ENCODE results near the gene NDUFAF5. TPM values are rescaled to one million over a fixed set of nuclear protein-coding genes. Genes with fewer than 3 reads are reported as not detected.

NDUFAF5 gene
- total and polyA plus RNA-seq, 2 experiments from 2014 or later = 45.8 to 54.6 TPM

- Histone ChIP-seq H3K9me3 (ENCODE audit: low read depth) (no peaks in the 10 kb centered on the region), H3K4me1 (ENCODE audit: low read depth) (no peaks in the 10 kb centered on the region), H3K4me3 (no peak overlapping the region), H3K27me3 (no peaks in the 10 kb centered on the region), H3K27ac (no peak overlapping the region), H3K36me3 (peaks cover 75% of the 10 kb centered on the region)
- DNase-seq (ENCODE audit: low read depth in 1 of 2, low spot score in 1 of 2) = no peak
- TF ChIP-seq CTCF (IDR thresholded peaks at IDR 0.05; ENCODE audit: low read depth, low read length) = no peak
Measured at GRCh38 chr20:13770141-13770540, 14.7 kb upstream of the NDUFAF5 start.

- TF ChIP-seq CTCF (IDR thresholded peaks at IDR 0.05; ENCODE audit: low read depth, low read length) = peak; percentile 39
- peaks cover 73% of the 10 kb centered on the region for H3K36me3 ChIP-seq
- H3K4me1 ChIP-seq (ENCODE audit: low read depth) = no peaks in the 10 kb centered on the region
- H3K4me3 ChIP-seq = no peak overlapping the region
- DNase-seq (ENCODE audit: low read depth in 1 of 2, low spot score in 1 of 2) = peak; percentile 41 to 51
- H3K9me3 ChIP-seq (ENCODE audit: low read depth) = no peaks in the 10 kb centered on the region
- H3K27me3 ChIP-seq = no peaks in the 10 kb centered on the region
- H3K27ac ChIP-seq = no peak overlapping the region
Measured at GRCh38 chr20:13771853-13772453, 12.9 kb upstream of the NDUFAF5 start.

GRCh38 chr20:13772529-13772928 is 12.3 kb upstream of the NDUFAF5 start:
- H3K27me3 ChIP-seq = no peaks in the 10 kb centered on the region
- no peaks in the 10 kb centered on the region for H3K4me1 ChIP-seq (ENCODE audit: low read depth)
- TF ChIP-seq CTCF (IDR thresholded peaks at IDR 0.05; ENCODE audit: low read depth, low read length) = no peak
- no peak overlapping the region for H3K27ac ChIP-seq
- peaks cover 73% of the 10 kb centered on the region for H3K36me3 ChIP-seq
- H3K9me3 ChIP-seq (ENCODE audit: low read depth) = no peaks in the 10 kb centered on the region
- no peak for DNase-seq (ENCODE audit: low read depth in 1 of 2, low spot score in 1 of 2)
- no peak overlapping the region for H3K4me3 ChIP-seq

DNA sequence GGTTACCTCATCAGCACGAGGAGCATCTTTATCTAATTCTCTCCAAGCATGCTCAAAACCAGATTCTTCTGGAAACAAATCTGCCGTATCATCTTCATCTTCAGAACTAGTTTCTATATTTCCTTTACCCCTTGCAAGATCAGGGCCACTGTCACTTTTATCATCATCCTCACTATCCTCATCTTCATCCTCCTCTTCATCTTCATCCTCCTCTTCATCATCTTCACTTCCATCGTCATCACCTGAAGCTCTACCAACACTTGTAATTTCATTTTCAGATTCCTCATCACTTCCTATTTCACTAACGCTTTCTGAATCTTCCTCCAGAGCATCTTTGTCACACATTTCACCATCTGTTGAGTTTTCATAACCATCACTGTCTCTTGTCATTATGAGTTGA is 9.0 kb upstream of the NDUFAF5 start:
- Histone ChIP-seq H3K9me3 (ENCODE audit: low read depth) (no peaks in the 10 kb centered on the region), H3K27ac (no peak overlapping the region), H3K4me3 (no peak overlapping the region), H3K4me1 (ENCODE audit: low read depth) (no peaks in the 10 kb centered on the region), H3K27me3 (no peaks in the 10 kb centered on the region), H3K36me3 (peaks cover 63% of the 10 kb centered on the region)
- no peak for TF ChIP-seq CTCF (IDR thresholded peaks at IDR 0.05; ENCODE audit: low read depth, low read length)
- DNase-seq (ENCODE audit: low read depth in 1 of 2, low spot score in 1 of 2) = no peak

GRCh38 chr20:13777171-13777601 is 7.6 kb upstream of the NDUFAF5 start:
- Histone ChIP-seq H3K27ac (no peak overlapping the region), H3K36me3 (peaks cover 60% of the 10 kb centered on the region), H3K9me3 (ENCODE audit: low read depth) (no peaks in the 10 kb centered on the region), H3K4me3 (no peak overlapping the region), H3K27me3 (no peaks in the 10 kb centered on the region), H3K4me1 (ENCODE audit: low read depth) (no peaks in the 10 kb centered on the region)
- no peak for TF ChIP-seq CTCF (IDR thresholded peaks at IDR 0.05; ENCODE audit: low read depth, low read length)
- DNase-seq (ENCODE audit: low read depth in 1 of 2, low spot score in 1 of 2) = no peak
